Measurements from ENCODE around the gene SAA2. TPM values are rescaled to one million over a fixed set of nuclear protein-coding genes. Genes with fewer than 3 reads are reported as not detected.

The SAA2 gene
- total RNA-seq: not detected in 2 replicates
- long read RNA-seq: 0 reads

- no peak within 1 kb of the TSS for H3K4me3 Mint-ChIP-seq
These were observed at the start of gene SAA2 for GRCh38 chr11:18248561-18248960. TSS of gene SAA2 (minus strand) at chr11:18248668. CDS start at chr11:18248011, 657 bp downstream.

GRCh38 chr11:18295316-18295715 is 46.8 kb upstream of the SAA2 start:
- no peak for TF ChIP-seq CTCF (conservative IDR thresholded peaks at IDR 0.05)
- H3K9me3 Mint-ChIP-seq: no peaks in the 10 kb centered on the region
- peaks cover 12% of the 10 kb centered on the region for H3K36me3 Mint-ChIP-seq (ENCODE audit: low read depth)
- H3K4me3 Mint-ChIP-seq: no peak overlapping the region
- no peaks in the 10 kb centered on the region for H3K4me1 Mint-ChIP-seq
- DNase-seq (ENCODE audit: low read depth, low spot score): no peak
- H3K27me3 Mint-ChIP-seq (ENCODE audit: low read depth): no peaks in the 10 kb centered on the region
- no peak overlapping the region for H3K27ac Mint-ChIP-seq (ENCODE audit: unreplicated experiment)

More at GRCh38 chr11:18248561-18248960, at the start of gene SAA2:
- H3K36me3 Mint-ChIP-seq (ENCODE audit: low read depth): no peaks in the 10 kb centered on the region
- peak within 1 kb of the TSS; percentile 50 for H3K27ac Mint-ChIP-seq (ENCODE audit: unreplicated experiment)
- no peaks in the 10 kb centered on the region for H3K27me3 Mint-ChIP-seq (ENCODE audit: low read depth)
- H3K9me3 Mint-ChIP-seq: peaks cover 4% of the 10 kb centered on the region
- no peak for TF ChIP-seq CTCF (conservative IDR thresholded peaks at IDR 0.05)
- DNase-seq (ENCODE audit: low read depth, low spot score): no peak
- no peaks in the 10 kb centered on the region for H3K4me1 Mint-ChIP-seq

- Mint-ChIP-seq H3K9me3 (no peaks in the 10 kb centered on the region), H3K36me3 (ENCODE audit: low read depth) (peaks cover 12% of the 10 kb centered on the region)
- TF ChIP-seq CTCF (conservative IDR thresholded peaks at IDR 0.05): no peak
These were observed 46.4 kb upstream of the SAA2 start for GRCh38 chr11:18294862-18295261.

GRCh38 chr11:18288911-18289310 is 40.4 kb upstream of the SAA2 start:
- no peak overlapping the region for H3K27ac Mint-ChIP-seq (ENCODE audit: unreplicated experiment)
- peaks cover 5% of the 10 kb centered on the region for H3K36me3 Mint-ChIP-seq (ENCODE audit: low read depth)
- no peaks in the 10 kb centered on the region for H3K9me3 Mint-ChIP-seq
- no peak overlapping the region for H3K4me3 Mint-ChIP-seq
- DNase-seq (ENCODE audit: low read depth, low spot score): no peak
- H3K4me1 Mint-ChIP-seq: no peaks in the 10 kb centered on the region
- H3K27me3 Mint-ChIP-seq (ENCODE audit: low read depth): no peaks in the 10 kb centered on the region
- TF ChIP-seq CTCF (conservative IDR thresholded peaks at IDR 0.05): no peak

More at GRCh38 chr11:18294862-18295261, 46.4 kb upstream of the SAA2 start:
- H3K27ac Mint-ChIP-seq (ENCODE audit: unreplicated experiment): no peak overlapping the region
- no peaks in the 10 kb centered on the region for H3K4me1 Mint-ChIP-seq
- H3K27me3 Mint-ChIP-seq (ENCODE audit: low read depth): no peaks in the 10 kb centered on the region
- DNase-seq (ENCODE audit: low read depth, low spot score): no peak
- H3K4me3 Mint-ChIP-seq: no peak overlapping the region

- Mint-ChIP-seq H3K27me3 (ENCODE audit: low read depth) (no peaks in the 10 kb centered on the region), H3K36me3 (ENCODE audit: low read depth) (peaks cover 6% of the 10 kb centered on the region), H3K9me3 (no peaks in the 10 kb centered on the region), H3K27ac (ENCODE audit: unreplicated experiment) (no peak overlapping the region), H3K4me3 (no peak overlapping the region), H3K4me1 (no peaks in the 10 kb centered on the region)
- TF ChIP-seq CTCF (conservative IDR thresholded peaks at IDR 0.05): no peak
- DNase-seq (ENCODE audit: low read depth, low spot score): no peak
These were observed 37.4 kb upstream of the SAA2 start for GRCh38 chr11:18285841-18286240.

GRCh38 chr11:18282626-18283025 is 34.2 kb upstream of the SAA2 start:
- H3K36me3 Mint-ChIP-seq (ENCODE audit: low read depth): peaks cover 16% of the 10 kb centered on the region
- H3K4me3 Mint-ChIP-seq: no peak overlapping the region
- H3K4me1 Mint-ChIP-seq: no peaks in the 10 kb centered on the region

More at GRCh38 chr11:18282626-18283025, 34.2 kb upstream of the SAA2 start:
- no peak for DNase-seq (ENCODE audit: low read depth, low spot score)
- Mint-ChIP-seq H3K27me3 (ENCODE audit: low read depth) (no peaks in the 10 kb centered on the region), H3K27ac (ENCODE audit: unreplicated experiment) (no peak overlapping the region), H3K9me3 (no peaks in the 10 kb centered on the region)
- no peak for TF ChIP-seq CTCF (conservative IDR thresholded peaks at IDR 0.05)

Data from neural crest cell (in vitro differentiated cells).